Measurements from ENCODE around the gene MEFV. TPM values are rescaled to one million over a fixed set of nuclear protein-coding genes. Genes with fewer than 3 reads are reported as not detected.

MEFV gene
- total and polyA plus RNA-seq, 2 donors (not counting 3 experiments of a cell fraction or from before 2014, with no cell fraction given): not detected

- peaks cover 0 to 4% of the 10 kb centered on the region in 2 experiments for H3K27me3 ChIP-seq (ENCODE audit: control insufficient read depth in 2 of 2, insufficient read depth in 2 of 2, low read length in 2 of 2)
- no peak overlapping the region for H3K9ac ChIP-seq (replicated peaks; ENCODE audit: extremely low read depth, insufficient read depth, low read length)
- TF ChIP-seq FOS (IDR thresholded peaks at IDR 0.05; ENCODE audit: borderline replicate concordance, insufficient read depth, low read length) (no peak), CTCF (IDR thresholded peaks at IDR 0.05; ENCODE audit: extremely low read depth in 1 of 2, insufficient read depth in 1 of 2, low read depth in 1 of 2, low read length in 2 of 2) (no peak), GATA2 (IDR thresholded peaks at IDR 0.05; ENCODE audit: insufficient read depth, insufficient read length, low read depth, low read length) (no peak)
- dilution Hi-C loops (cut with MboI; ENCODE audit: extremely low pct_ligation_motif_present, low sequenced_read_pairs) (no loop called here), intact Hi-C loops (cut with micrococcal nuclease) (no loop called here)
- no peak overlapping the region for H3K4me3 ChIP-seq (replicated peaks in 1 of 3; ENCODE audit: insufficient read depth in 1 of 3, low read depth in 1 of 3, low read length in 3 of 3)
- H3K79me2 ChIP-seq (ENCODE audit: control insufficient read depth, insufficient read depth, low read length): no peaks in the 10 kb centered on the region
- no peaks in the 10 kb centered on the region for H3K4me1 ChIP-seq (ENCODE audit: control insufficient read depth, extremely low read depth, insufficient read depth, low read length)
- POLR2A ChIA-PET: no interaction called here
- H3K9me3 ChIP-seq (replicated peaks; ENCODE audit: control insufficient read depth, insufficient read depth, low read length): no peaks in the 10 kb centered on the region
- CTCF ChIA-PET: no interaction called here
- H3K9me1 ChIP-seq (replicated peaks; ENCODE audit: control insufficient read depth, extremely low read depth, insufficient read depth, low read length): no peaks in the 10 kb centered on the region
- no TSS peak for BruUV-seq (replicated peaks)
- no peak overlapping the region for H2AFZ ChIP-seq (ENCODE audit: low read depth, low read length)
- FAIRE-seq (no peak), DNase-seq (ENCODE audit: low read depth, low spot score) (no peak)
- no peaks in the 10 kb centered on the region for H3K36me3 ChIP-seq (ENCODE audit: control insufficient read depth in 2 of 2, extremely low read depth in 1 of 2, insufficient read depth in 2 of 2, low read length in 2 of 2)
- H3K27ac ChIP-seq (ENCODE audit: insufficient read depth, low read depth, low read length): no peak overlapping the region
- no peak overlapping the region for H3K4me2 ChIP-seq (ENCODE audit: insufficient read depth, low read length)
- no peaks in the 10 kb centered on the region for H4K20me1 ChIP-seq (replicated peaks; ENCODE audit: control insufficient read depth, extremely low read depth, insufficient read depth, low read length)
Measured at GRCh38 chr16:3241761-3242160, 14.7 kb downstream of the MEFV start.

GRCh38 chr16:3235856-3236669 is 20.4 kb downstream of the MEFV start:
- no peak for TF ChIP-seq JUN (IDR thresholded peaks at IDR 0.05; ENCODE audit: borderline replicate concordance, insufficient read depth, insufficient read length, low read depth)
- TF ChIP-seq FOS (IDR thresholded peaks at IDR 0.05; ENCODE audit: borderline replicate concordance, insufficient read depth, low read length): no peak
- TF ChIP-seq POLR2AphosphoS5 (IDR thresholded peaks at IDR 0.05; ENCODE audit: insufficient read depth, low read depth, low read length): no peak
- no peak for TF ChIP-seq EZH2 (IDR thresholded peaks at IDR 0.05; ENCODE audit: borderline replicate concordance, low read depth, low read length, severe bottlenecking)
- TF ChIP-seq POLR2A (IDR thresholded peaks at IDR 0.05; ENCODE audit: low read depth, low read length): no peak
- TF ChIP-seq MYC (IDR thresholded peaks at IDR 0.05; ENCODE audit: low read depth, low read length): no peak
- TF ChIP-seq MAX (IDR thresholded peaks at IDR 0.05; ENCODE audit: insufficient read depth, insufficient read length): no peak
- TF ChIP-seq GATA2 (IDR thresholded peaks at IDR 0.05; ENCODE audit: insufficient read depth, insufficient read length, low read depth, low read length): no peak
- no peak for TF ChIP-seq CTCF (IDR thresholded peaks at IDR 0.05; ENCODE audit: extremely low read depth in 1 of 2, insufficient read depth in 1 of 2, low read depth in 1 of 2, low read length in 2 of 2)
- no TSS peak for BruUV-seq (replicated peaks)

More at GRCh38 chr16:3235856-3236669, 20.4 kb downstream of the MEFV start:
- CTCF ChIA-PET: no interaction called here
- H3K4me3 ChIP-seq (replicated peaks in 1 of 3; ENCODE audit: insufficient read depth in 1 of 3, low read depth in 1 of 3, low read length in 3 of 3): no peak overlapping the region
- H3K27ac ChIP-seq (ENCODE audit: insufficient read depth, low read depth, low read length): no peak overlapping the region
- no peaks in the 10 kb centered on the region for H4K20me1 ChIP-seq (replicated peaks; ENCODE audit: control insufficient read depth, extremely low read depth, insufficient read depth, low read length)
- H3K79me2 ChIP-seq (ENCODE audit: control insufficient read depth, insufficient read depth, low read length): peaks cover 14% of the 10 kb centered on the region
- H3K4me1 ChIP-seq (ENCODE audit: control insufficient read depth, extremely low read depth, insufficient read depth, low read length): peaks cover 13% of the 10 kb centered on the region
- FAIRE-seq (no peak), DNase-seq (ENCODE audit: low read depth, low spot score) (no peak)
- no peak overlapping the region for H2AFZ ChIP-seq (ENCODE audit: low read depth, low read length)
- intact Hi-C loops (cut with micrococcal nuclease): loop anchor here (1.0 to 2.0 kb wide), 2 partner anchors 28 to 45 kb away; no protein-coding TSS in a partner anchor
- no peaks in the 10 kb centered on the region for H3K9me3 ChIP-seq (replicated peaks; ENCODE audit: control insufficient read depth, insufficient read depth, low read length)
- dilution Hi-C loops (cut with MboI; ENCODE audit: extremely low pct_ligation_motif_present, low sequenced_read_pairs): no loop called here
- POLR2A ChIA-PET: no interaction called here
- H3K9me1 ChIP-seq (replicated peaks; ENCODE audit: control insufficient read depth, extremely low read depth, insufficient read depth, low read length): no peaks in the 10 kb centered on the region
- H3K36me3 ChIP-seq (ENCODE audit: control insufficient read depth in 2 of 2, extremely low read depth in 1 of 2, insufficient read depth in 2 of 2, low read length in 2 of 2): peaks cover 11 to 12% of the 10 kb centered on the region in 2 experiments
- H3K9ac ChIP-seq (replicated peaks; ENCODE audit: extremely low read depth, insufficient read depth, low read length): no peak overlapping the region
- H3K4me2 ChIP-seq (ENCODE audit: insufficient read depth, low read length): no peak overlapping the region
- H3K27me3 ChIP-seq (ENCODE audit: control insufficient read depth in 2 of 2, insufficient read depth in 2 of 2, low read length in 2 of 2): no peaks in the 10 kb centered on the region
